Stimulated activated CD8-positive, alpha-beta memory T cell treated with anti-CD3 and anti-CD28 coated beads, Interleukin-15, amount 100 ng/mL, for 4 hours (primary cell): ENCODE results near the gene FIBP.
"Not testable (repeated sequence)": the region's sequence is repeated elsewhere in the genome, so short reads cannot be mapped to it uniquely, and the experiment has no call there.

Experiments
- DNase-seq, 2 donors: peaks; one replicate each; pipeline ENCODE4 v3.0.0-alpha.2; 2020; ENCODE audit warnings: low read depth in 2 of 2

The FIBP gene

DNA sequence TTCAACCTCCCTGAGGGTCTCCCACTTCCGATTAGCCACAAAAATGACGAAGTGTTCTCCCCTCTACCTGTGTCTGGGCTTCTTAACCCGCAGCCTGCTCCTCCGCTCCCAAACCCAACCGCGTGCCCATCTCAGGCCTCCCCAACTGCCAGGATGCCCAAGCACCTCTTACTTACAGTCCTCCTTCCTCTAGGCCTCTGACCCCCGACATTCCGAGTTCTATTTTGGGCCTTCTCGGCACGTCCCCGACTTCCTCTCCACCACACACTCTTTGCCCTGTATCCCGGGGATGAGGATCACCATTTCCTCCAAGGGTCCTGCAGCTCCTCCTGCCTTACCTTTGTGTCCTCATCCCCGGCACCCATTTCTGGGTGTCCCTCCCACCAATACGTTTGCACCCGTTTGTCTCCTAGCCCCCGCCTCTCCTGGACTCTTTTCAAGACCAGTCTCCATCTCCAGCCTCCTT, 28.4 kb downstream of the FIBP start:
- no peak for DNase-seq

- peak; percentile 95 to 97 for DNase-seq
These were observed 29.0 kb downstream of the FIBP start for GRCh38 chr11:65859095-65859811.

GRCh38 chr11:65858681-65859087, 29.6 kb downstream of the FIBP start:
- no peak for DNase-seq

GRCh38 chr11:65857853-65858680, 30.2 kb downstream of the FIBP start, which contains the start of gene CFL1:
TSS of gene CFL1 (minus strand) at chr11:65858180. CDS start at chr11:65858099, 81 bp downstream.
- DNase-seq = peak; percentile 90 to 95

DNA sequence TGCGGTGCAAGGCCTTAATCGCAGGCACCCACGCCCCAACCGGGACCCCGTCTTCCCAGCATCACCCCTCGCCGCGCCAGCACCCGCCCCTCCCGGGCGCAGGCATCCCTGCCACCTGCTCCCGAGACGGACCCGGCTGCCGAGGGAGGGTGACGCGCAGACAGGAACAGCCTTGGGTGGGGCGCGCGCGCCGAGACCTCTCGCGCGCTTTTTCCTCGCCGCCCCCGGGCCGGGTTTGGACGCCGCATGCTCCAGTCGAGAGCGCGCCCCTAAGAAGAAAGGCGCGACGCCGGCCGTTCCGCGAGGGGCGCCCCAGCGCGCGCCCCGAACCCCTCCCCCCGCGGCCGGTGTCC, 30.8 kb downstream of the FIBP start:
- DNase-seq = peak in 1 of 2 donors; percentile 55

- DNase-seq = peak; percentile 70 to 73
These were observed 31.4 kb downstream of the FIBP start for GRCh38 chr11:65856689-65857499.

- DNase-seq = no peak
These were observed 32.3 kb downstream of the FIBP start for GRCh38 chr11:65855927-65856363.

- DNase-seq = no peak
These were observed 33.1 kb downstream of the FIBP start for GRCh38 chr11:65854852-65855837.

DNA sequence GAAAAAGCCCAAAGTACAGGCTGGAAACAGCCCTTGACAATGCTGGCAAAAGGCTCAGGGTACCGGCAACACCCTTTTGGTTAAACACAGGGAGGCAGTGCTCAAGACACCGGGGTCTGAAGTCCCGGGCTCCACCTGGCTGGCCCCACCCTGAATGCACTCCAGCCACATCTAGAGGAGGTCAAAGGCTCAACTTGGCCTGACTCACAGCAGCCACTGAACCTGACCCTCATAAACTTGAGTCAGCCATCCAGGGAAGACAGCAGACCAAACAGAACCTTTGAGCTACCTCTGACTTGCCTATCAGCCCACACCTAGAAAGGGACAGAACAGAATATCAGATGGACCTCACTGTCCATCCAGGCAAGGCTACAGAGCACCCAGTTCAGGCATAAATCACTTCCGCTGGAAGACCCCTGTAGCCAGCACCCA, 34.1 kb downstream of the FIBP start:
- DNase-seq = no peak

DNA sequence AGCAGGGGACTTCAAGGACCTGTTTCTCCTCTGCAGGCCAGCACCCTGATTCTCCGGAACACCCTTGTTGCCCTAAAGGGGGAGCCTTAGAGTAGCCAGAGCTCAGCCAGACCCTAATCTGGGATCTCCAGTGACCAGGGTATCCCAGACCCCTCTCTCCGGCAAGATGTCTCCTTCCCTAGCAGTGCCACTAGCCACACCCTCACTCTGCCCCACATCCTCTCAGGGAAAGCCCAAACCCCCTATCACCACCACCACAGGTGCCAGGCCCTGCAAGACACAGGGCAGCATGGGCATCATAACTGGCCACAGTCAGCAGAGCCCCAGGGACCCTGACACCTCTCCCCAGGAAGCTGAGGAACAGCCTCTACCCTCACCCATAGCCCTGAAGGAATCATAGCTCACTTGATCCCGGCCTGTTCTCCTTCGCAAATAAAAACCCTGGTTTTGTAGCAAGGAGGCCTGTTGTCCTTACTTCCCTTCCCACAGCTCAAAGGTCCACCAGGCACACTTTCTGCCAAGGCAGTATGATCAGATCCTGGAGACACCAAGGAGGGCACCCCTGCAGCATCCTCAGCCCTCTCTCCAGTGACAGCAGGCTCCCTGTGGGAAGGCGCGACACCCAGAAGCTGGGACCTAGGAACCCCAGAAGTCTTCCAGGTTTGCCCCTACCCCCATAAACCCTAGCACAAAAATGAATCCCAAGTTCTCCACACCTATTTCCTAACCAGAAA, 34.9 kb downstream of the FIBP start:
- no peak for DNase-seq

- no peak for DNase-seq
These were observed 35.6 kb downstream of the FIBP start for GRCh38 chr11:65852508-65853245.

DNA sequence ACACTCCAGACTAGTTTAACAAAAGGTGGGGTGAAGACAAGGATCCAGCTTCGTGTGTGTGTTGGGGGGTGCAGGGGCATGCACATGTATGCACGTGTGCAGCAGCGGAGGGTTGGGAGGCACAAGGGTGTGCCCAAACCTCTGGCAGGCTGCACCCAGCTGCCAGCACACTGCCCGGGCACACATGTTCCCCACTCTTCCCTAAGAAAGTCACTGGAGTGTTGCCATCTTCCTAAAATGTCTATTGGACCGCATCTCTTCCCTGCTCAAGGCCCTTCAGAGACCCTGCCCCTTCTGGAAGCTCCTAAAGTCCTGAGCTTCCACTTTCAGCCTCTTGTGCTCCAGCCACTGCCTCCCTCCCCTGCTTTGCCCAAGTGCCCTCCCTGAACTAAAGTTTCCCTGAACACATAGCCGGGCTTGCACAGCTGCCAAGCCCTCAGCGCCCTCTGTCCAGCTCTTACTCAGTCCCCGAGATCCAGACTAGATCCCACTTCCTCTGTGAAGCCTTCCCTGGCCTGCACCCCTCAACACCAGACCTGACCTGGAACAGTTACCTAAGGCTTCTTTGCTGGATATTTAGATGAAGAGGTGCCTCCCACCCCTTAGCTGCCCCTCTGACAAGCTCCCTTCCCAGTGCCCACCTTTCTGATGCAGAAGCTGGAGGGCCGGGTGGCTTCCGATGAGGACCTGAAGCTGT, 36.3 kb downstream of the FIBP start:
- DNase-seq = no peak

DNA sequence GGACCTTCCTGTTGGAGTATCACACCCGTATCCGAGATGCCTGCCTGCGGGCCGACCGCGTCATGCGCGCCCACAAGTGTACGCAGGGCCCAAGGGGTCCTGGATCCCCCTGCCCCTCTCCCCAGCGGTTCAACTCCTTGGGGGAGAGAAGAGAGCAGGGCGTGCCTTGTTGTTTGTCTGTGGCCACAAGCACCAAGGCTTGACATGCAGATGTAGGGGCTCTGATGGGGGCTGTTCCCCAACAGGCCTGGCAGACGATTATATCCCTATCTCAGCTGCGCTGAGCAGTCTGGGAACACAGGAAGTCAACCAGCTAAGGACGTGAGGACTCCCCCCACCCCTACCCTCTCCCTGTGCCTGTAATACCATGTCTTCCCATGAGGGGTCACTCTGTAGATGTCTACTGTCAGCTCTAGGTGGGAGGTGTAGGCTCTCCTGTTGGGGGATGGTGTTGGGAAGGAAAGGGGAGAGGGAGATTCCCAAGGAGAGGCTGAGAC, 37.1 kb downstream of the FIBP start:
- DNase-seq = no peak

GRCh38 chr11:65850217-65851082, 37.8 kb downstream of the FIBP start:
- DNase-seq = no peak

DNA sequence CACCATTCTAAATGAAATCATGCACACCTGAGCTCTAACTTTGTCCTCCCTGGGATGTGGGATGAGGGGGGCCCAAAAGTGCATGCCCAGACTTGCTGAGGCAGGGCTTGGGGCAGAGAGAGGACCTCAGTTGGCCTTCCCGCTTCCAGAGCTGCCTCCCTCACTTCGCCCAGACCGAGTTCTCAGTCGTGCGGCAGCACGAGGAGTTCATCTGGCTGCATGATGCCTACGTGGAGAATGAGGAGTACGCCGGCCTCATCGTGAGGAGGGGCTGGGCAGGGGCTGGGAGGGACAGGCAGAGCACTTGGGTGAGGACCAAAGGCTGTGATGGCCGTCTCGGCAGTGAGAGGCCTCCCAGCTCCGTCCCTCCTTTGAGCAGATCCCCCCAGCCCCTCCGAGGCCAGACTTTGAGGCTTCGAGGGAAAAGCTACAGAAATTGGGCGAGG, 38.5 kb downstream of the FIBP start:
- no peak for DNase-seq

GRCh38 chr11:65849366-65849765, 38.9 kb downstream of the FIBP start:
- DNase-seq = no peak

DNA sequence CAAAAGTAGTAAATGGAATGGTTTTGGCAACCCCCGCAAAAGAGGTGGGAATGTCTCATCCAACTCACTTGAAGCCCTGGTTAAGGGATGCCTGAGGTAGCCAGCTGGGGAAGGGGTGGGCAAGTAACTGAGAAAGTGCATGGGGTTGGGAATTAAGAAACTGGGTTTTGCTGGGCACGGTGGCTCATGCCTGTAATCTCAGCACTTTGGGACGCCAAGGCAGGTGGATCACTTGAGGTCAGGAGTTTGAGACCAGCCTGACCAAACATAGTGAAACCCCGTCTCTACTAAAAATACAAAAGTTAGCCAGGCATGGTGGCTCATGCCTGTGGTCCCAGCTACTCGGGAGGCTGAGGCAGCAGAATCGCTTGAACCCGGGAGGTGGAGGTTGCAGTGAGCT, 39.6 kb downstream of the FIBP start:
- not testable (repeated sequence) for DNase-seq
